Stimulated activated CD8-positive, alpha-beta memory T cell treated with anti-CD3 and anti-CD28 coated beads, Interleukin-4, amount 100 ng/mL, for 24 hours (primary cell): ENCODE data around the gene DNM3.

ENCODE experiments used
- DNase-seq: peaks from one replicate; pipeline ENCODE4 v3.0.0-alpha.2; 2020; ENCODE audit warnings: low read depth

Gene DNM3

GRCh38 chr1:172326136-172326535 is 484.8 kb downstream of the DNM3 start:
- no peak for DNase-seq

- DNase-seq = no peak
Observed at GRCh38 chr1:172328266-172328665, 487.0 kb downstream of the DNM3 start.

GRCh38 chr1:172332230-172332629 is 490.9 kb downstream of the DNM3 start:
- no peak for DNase-seq

- DNase-seq = no peak
Observed at GRCh38 chr1:172335377-172335776, 494.1 kb downstream of the DNM3 start.

GRCh38 chr1:172338295-172338735 is 497.0 kb downstream of the DNM3 start:
- no peak for DNase-seq

GRCh38 chr1:172339842-172340241 is 498.5 kb downstream of the DNM3 start:
- DNase-seq = no peak

GRCh38 chr1:172340520-172340919 is 499.2 kb downstream of the DNM3 start:
- DNase-seq = no peak

- DNase-seq = no peak
Observed at GRCh38 chr1:172341697-172342096, 500.4 kb downstream of the DNM3 start.

GRCh38 chr1:172342584-172343239 is 501.4 kb downstream of the DNM3 start:
- DNase-seq = no peak

- DNase-seq = no peak
Observed at GRCh38 chr1:172343240-172344160, 502.2 kb downstream of the DNM3 start.

GRCh38 chr1:172344444-172344843 is 503.1 kb downstream of the DNM3 start:
- DNase-seq = no peak

- DNase-seq = no peak
Observed at GRCh38 chr1:172345077-172345476, 503.8 kb downstream of the DNM3 start.

- DNase-seq = no peak
Observed at GRCh38 chr1:172347416-172347815, 506.1 kb downstream of the DNM3 start.

- no peak for DNase-seq
Observed at GRCh38 chr1:172350856-172351255, 509.6 kb downstream of the DNM3 start.

GRCh38 chr1:172351346-172351745 is 510.0 kb downstream of the DNM3 start:
- no peak for DNase-seq

- no peak for DNase-seq
Observed at GRCh38 chr1:172351754-172352161, 510.5 kb downstream of the DNM3 start.

GRCh38 chr1:172352435-172352834 is 511.1 kb downstream of the DNM3 start:
- DNase-seq = no peak

GRCh38 chr1:172354291-172355274 is 513.3 kb downstream of the DNM3 start:
- no peak for DNase-seq

- DNase-seq = no peak
Observed at GRCh38 chr1:172356620-172357019, 515.3 kb downstream of the DNM3 start.

GRCh38 chr1:172357753-172358385 is 516.6 kb downstream of the DNM3 start:
- no peak for DNase-seq

- DNase-seq = no peak
Observed at GRCh38 chr1:172359491-172359999, 518.2 kb downstream of the DNM3 start.
